ENCODE results near the gene POLD3. TPM values are rescaled to one million over a fixed set of nuclear protein-coding genes. Genes with fewer than 3 reads are reported as not detected.

Gene POLD3
- total RNA-seq, 4 donors from 2014 or later, result 5.1 to 13.8 (median 11.9) TPM

DNA sequence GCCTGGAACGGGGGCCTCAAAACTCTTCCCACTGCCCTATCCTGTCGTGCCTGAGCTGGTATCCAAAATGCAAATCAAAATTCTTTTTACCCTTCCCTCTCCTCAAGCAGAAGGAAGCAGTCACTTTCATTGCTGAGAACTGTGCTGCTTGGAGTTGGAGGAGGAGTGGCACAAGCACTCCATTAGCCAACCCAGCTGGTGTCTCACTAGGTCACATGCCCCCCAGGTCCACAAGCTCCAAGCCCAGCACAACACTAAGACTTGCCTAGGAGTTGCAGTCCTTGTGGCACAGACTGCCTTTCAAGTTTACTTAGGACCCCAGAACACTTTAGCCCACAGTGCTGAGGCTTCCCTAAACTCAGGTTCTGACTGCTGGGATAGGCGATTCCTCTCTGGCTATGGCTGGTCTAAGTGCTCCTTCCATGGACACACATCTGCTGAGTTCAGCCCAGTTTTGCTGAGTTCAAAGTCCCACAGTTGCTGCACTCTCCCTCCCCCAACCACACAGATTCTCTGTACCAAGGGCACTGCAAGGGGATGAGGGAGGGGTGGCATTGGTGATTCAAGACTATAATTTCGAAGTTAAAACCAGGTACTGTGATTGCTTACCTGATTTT lies 70.2 kb downstream of the POLD3 start:
- no peaks in the 10 kb centered on the region for H3K4me1 ChIP-seq
- H3K36me3 ChIP-seq, result peaks cover 0 to 8% (median 0%) of the 10 kb centered on the region in 3 donors
- intact Hi-C loops (cut with DNase I), result no loop called here
- DNase-seq, result no peak
- no peaks in the 10 kb centered on the region for H3K27me3 ChIP-seq
- H3K27ac ChIP-seq, result no peak overlapping the region
- TF ChIP-seq, protein P1, sequence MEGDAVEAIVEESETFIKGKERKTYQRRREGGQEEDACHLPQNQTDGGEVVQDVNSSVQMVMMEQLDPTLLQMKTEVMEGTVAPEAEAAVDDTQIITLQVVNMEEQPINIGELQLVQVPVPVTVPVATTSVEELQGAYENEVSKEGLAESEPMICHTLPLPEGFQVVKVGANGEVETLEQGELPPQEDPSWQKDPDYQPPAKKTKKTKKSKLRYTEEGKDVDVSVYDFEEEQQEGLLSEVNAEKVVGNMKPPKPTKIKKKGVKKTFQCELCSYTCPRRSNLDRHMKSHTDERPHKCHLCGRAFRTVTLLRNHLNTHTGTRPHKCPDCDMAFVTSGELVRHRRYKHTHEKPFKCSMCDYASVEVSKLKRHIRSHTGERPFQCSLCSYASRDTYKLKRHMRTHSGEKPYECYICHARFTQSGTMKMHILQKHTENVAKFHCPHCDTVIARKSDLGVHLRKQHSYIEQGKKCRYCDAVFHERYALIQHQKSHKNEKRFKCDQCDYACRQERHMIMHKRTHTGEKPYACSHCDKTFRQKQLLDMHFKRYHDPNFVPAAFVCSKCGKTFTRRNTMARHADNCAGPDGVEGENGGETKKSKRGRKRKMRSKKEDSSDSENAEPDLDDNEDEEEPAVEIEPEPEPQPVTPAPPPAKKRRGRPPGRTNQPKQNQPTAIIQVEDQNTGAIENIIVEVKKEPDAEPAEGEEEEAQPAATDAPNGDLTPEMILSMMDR (IDR thresholded peaks at IDR 0.05), result no peak
- no peak for TF ChIP-seq POLR2A (IDR thresholded peaks at IDR 0.05)
- H3K9me3 ChIP-seq, result no peaks in the 10 kb centered on the region
- H3K4me3 ChIP-seq, result no peak overlapping the region
- 86 to 100% methylated on average over 2 of the region's 4 CpGs for WGBS, 2 donors

- Histone ChIP-seq H3K36me3 (peaks cover 0 to 8% (median 0%) of the 10 kb centered on the region in 3 donors), H3K27me3 (no peaks in the 10 kb centered on the region)
- 73 to 81% methylated on average over 1 of the region's 1 CpG for WGBS, 2 donors
These were observed 70.9 kb downstream of the POLD3 start for GRCh38 chr11:74663315-74663714.

DNA sequence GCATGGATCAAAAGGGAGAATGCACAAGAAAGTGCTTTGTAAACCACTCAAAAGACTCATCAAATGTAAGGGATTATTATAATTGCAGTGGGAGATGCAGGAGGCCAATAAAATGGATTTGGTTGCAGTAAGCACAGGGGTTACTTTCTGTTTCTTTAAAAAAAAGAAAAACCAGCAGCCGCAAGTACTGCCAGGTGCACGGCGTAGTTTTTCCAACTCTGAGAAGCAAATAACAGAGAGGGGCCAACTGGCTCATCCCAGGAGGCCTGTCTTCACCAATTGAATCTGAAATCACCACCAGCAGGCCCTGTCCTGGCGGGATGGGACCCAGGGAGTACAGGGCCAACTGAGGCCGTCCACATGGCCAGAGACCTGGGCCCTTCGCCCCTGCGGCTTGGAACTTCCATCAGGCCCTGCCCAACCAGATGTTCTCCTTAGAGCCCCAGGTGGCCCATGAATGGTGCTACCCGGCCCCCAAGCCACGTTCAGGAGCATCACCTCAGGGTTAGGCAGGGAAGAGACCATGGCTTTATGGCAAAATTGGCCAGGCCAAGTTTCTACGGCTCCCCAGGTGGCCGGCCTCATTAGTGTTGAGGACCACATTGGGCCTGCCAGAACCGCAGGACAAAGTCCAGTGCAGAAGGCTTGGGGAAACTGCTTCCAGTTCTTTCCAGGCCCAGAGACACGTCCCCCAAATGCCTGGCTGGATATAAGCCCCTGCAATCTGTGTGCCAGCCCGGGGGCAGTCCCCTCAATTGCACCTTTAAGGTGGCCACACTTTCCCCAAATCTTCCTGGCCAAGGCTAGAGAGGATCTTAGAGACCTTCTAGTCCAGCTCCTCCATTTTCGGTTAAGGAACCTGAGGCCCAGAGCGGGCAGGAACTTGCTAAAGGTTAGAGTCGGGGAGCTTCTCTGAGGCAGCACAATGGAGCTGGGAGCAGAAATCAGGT lies 77.1 kb downstream of the POLD3 start:
- Histone ChIP-seq H3K27ac (no peak overlapping the region), H3K27me3 (no peaks in the 10 kb centered on the region), H3K4me1 (peaks cover 0 to 9% (median 5%) of the 10 kb centered on the region in 3 donors), H3K9me3 (no peaks in the 10 kb centered on the region), H3K36me3 (no peaks in the 10 kb centered on the region), H3K4me3 (no peak overlapping the region)
- no peak for DNase-seq
- 89 to 100% methylated on average over 4 to 7 of the region's 17 CpGs for whole genome bisulfite sequencing, 2 donors
- TF ChIP-seq, protein P1 (IDR thresholded peaks at IDR 0.05), result no peak
- TF ChIP-seq POLR2A (IDR thresholded peaks at IDR 0.05), result no peak
- intact Hi-C loops (cut with DNase I), result no loop called here

More at GRCh38 chr11:74663315-74663714, 70.9 kb downstream of the POLD3 start:
- DNase-seq, result no peak
- no peak overlapping the region for H3K27ac ChIP-seq
- H3K9me3 ChIP-seq, result no peaks in the 10 kb centered on the region
- H3K4me1 ChIP-seq, result no peaks in the 10 kb centered on the region
- intact Hi-C loops (cut with DNase I), result no loop called here
- TF ChIP-seq, protein P1 (IDR thresholded peaks at IDR 0.05), result no peak
- no peak for TF ChIP-seq POLR2A (IDR thresholded peaks at IDR 0.05)
- H3K4me3 ChIP-seq, result no peak overlapping the region

DNA sequence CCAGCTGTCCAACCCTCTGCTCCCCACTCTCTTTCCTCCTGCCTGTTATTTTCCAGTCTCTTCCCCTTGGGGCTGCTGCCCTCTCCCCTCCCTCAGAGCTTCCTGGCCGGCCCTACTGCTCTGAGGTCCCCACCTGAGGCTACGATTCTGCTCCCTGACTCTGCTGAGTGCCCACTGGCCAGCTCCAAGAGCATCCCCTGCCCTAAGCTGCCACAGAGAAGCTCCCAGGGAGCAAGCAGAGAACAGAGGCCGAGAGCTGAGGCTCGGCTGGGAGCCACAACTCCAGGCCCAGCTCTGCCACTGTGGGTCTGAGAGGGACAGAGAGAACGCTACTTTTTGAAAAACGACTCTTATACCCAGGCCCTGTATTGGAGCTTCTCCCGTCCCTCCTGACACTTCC lies 77.8 kb downstream of the POLD3 start:
- DNase-seq, result no peak
- 90 to 97% methylated on average over 5 of the region's 7 CpGs for WGBS, 2 donors
- H3K27ac ChIP-seq, result no peak overlapping the region
- TF ChIP-seq, protein P1 (IDR thresholded peaks at IDR 0.05), result no peak
- TF ChIP-seq POLR2A (IDR thresholded peaks at IDR 0.05), result no peak
- H3K4me1 ChIP-seq, result peaks cover 0 to 9% (median 5%) of the 10 kb centered on the region in 3 donors
- no peaks in the 10 kb centered on the region for H3K9me3 ChIP-seq
- no peaks in the 10 kb centered on the region for H3K27me3 ChIP-seq
- intact Hi-C loops (cut with DNase I), result no loop called here
- H3K4me3 ChIP-seq, result no peak overlapping the region
- H3K36me3 ChIP-seq, result no peaks in the 10 kb centered on the region

Data from esophagus squamous epithelium (tissue), 5 donors.